Measurements from ENCODE around the gene NFAM1. TPM values are rescaled to one million over a fixed set of nuclear protein-coding genes. Genes with fewer than 3 reads are reported as not detected.

Gene NFAM1
- total RNA-seq, 1 donor = under 0.01 TPM

GRCh38 chr22:42379966-42380537 is 52.2 kb downstream of the NFAM1 start:
- TF ChIP-seq, protein P1, sequence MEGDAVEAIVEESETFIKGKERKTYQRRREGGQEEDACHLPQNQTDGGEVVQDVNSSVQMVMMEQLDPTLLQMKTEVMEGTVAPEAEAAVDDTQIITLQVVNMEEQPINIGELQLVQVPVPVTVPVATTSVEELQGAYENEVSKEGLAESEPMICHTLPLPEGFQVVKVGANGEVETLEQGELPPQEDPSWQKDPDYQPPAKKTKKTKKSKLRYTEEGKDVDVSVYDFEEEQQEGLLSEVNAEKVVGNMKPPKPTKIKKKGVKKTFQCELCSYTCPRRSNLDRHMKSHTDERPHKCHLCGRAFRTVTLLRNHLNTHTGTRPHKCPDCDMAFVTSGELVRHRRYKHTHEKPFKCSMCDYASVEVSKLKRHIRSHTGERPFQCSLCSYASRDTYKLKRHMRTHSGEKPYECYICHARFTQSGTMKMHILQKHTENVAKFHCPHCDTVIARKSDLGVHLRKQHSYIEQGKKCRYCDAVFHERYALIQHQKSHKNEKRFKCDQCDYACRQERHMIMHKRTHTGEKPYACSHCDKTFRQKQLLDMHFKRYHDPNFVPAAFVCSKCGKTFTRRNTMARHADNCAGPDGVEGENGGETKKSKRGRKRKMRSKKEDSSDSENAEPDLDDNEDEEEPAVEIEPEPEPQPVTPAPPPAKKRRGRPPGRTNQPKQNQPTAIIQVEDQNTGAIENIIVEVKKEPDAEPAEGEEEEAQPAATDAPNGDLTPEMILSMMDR (IDR thresholded peaks at IDR 0.05; ENCODE audit: extremely low read depth, low read depth, low read length) = no peak
- no peaks in the 10 kb centered on the region for H3K36me3 ChIP-seq (ENCODE audit: insufficient read depth, low read length)
- H2AFZ ChIP-seq (ENCODE audit: low read length) = no peak overlapping the region
- no peaks in the 10 kb centered on the region for H4K20me1 ChIP-seq (ENCODE audit: insufficient read depth, low read length)
- H3K27ac ChIP-seq (ENCODE audit: low read depth, low read length) = no peak overlapping the region
- no peaks in the 10 kb centered on the region for H3K27me3 ChIP-seq (ENCODE audit: insufficient read depth, low read length)
- H3K4me2 ChIP-seq (ENCODE audit: insufficient read depth, low read length) = no peak overlapping the region
- no peak overlapping the region for H3K4me3 ChIP-seq (ENCODE audit: insufficient read depth, low read length)
- no peaks in the 10 kb centered on the region for H3K79me2 ChIP-seq (ENCODE audit: insufficient read depth, low read length)
- no peaks in the 10 kb centered on the region for H3K9me3 ChIP-seq (ENCODE audit: low read depth, low read length)
- H3K4me1 ChIP-seq (ENCODE audit: insufficient read depth, low read length) = no peaks in the 10 kb centered on the region
- no peak for DNase-seq (ENCODE audit: insufficient read length, low spot score, missing footprints)

DNA sequence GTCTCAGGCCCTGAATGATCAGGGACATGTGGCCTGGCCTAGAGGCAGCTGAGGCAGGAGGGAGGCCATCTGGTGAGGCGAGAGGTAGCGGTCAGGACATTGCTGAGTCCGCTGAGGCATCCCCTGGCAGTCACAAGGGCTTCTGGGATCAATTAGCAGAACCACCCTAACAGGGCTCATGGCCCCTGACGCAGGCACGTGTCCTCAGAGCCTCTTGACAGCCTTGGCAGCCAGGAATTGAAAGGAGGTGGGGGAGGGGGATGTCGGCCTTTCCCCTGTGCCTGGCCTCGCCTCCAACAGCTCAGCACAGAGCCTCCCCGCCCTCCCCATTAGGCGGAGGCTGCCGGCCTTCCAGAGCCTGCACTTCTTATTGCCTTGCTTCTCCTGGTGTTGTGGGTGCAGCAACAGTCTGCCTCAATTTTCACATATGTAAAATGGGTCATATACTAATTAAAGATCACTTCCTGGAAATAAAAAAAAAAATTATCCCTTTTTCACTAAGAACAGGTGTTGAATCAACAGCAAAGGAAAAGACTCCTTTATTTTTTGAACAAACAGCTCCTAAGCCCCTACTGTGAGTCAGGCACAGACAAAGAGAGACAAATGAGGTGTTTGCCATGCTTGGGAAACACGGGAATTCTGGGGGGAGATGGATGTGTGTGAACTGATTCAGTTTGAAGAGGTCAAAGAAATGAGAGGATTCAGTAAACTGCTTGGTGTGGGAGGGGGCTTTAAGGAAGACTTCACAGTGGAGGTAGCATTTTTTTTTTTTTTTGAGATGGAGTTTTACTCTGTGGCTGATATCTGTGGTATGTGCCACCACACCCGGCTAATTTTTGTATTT is 55.3 kb downstream of the NFAM1 start:
- no peak for DNase-seq (ENCODE audit: insufficient read length, low spot score, missing footprints)
- Histone ChIP-seq H2AFZ (ENCODE audit: low read length) (no peak overlapping the region), H4K20me1 (ENCODE audit: insufficient read depth, low read length) (no peaks in the 10 kb centered on the region), H3K4me3 (ENCODE audit: insufficient read depth, low read length) (no peak overlapping the region), H3K9me3 (ENCODE audit: low read depth, low read length) (no peaks in the 10 kb centered on the region), H3K27ac (ENCODE audit: low read depth, low read length) (no peak overlapping the region), H3K79me2 (ENCODE audit: insufficient read depth, low read length) (no peaks in the 10 kb centered on the region), H3K27me3 (ENCODE audit: insufficient read depth, low read length) (no peaks in the 10 kb centered on the region), H3K36me3 (ENCODE audit: insufficient read depth, low read length) (no peaks in the 10 kb centered on the region), H3K4me1 (ENCODE audit: insufficient read depth, low read length) (no peaks in the 10 kb centered on the region), H3K4me2 (ENCODE audit: insufficient read depth, low read length) (no peak overlapping the region)
- TF ChIP-seq, protein P1 (IDR thresholded peaks at IDR 0.05; ENCODE audit: extremely low read depth, low read depth, low read length) = no peak

DNA sequence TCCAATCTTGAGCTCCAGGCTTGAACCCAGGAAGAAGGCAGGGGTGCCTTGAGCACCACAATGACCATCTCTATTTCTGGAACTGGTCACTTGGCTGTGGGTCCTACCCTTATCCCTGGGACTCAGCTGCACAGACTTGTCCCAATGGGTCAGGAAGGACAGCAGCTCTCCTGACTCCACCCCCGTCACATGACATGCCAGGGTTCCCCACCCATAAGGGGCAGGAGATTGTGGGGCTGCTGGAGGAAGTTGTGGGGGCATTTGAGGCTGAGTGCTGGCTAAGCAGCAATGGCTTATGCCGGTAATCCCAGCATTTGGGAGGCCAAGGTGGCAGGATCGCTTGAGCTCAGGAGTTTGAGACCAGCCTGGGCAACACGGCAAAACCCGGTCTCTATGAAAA is 56.2 kb downstream of the NFAM1 start:
- Histone ChIP-seq H3K36me3 (ENCODE audit: insufficient read depth, low read length) (no peaks in the 10 kb centered on the region), H3K27me3 (ENCODE audit: insufficient read depth, low read length) (no peaks in the 10 kb centered on the region), H3K4me2 (ENCODE audit: insufficient read depth, low read length) (no peak overlapping the region), H4K20me1 (ENCODE audit: insufficient read depth, low read length) (no peaks in the 10 kb centered on the region), H3K79me2 (ENCODE audit: insufficient read depth, low read length) (no peaks in the 10 kb centered on the region), H3K9me3 (ENCODE audit: low read depth, low read length) (no peaks in the 10 kb centered on the region), H3K27ac (ENCODE audit: low read depth, low read length) (no peak overlapping the region), H3K4me3 (ENCODE audit: insufficient read depth, low read length) (no peak overlapping the region), H2AFZ (ENCODE audit: low read length) (no peak overlapping the region), H3K4me1 (ENCODE audit: insufficient read depth, low read length) (no peaks in the 10 kb centered on the region)
- DNase-seq (ENCODE audit: insufficient read length, low spot score, missing footprints) = no peak
- TF ChIP-seq, protein P1 (IDR thresholded peaks at IDR 0.05; ENCODE audit: extremely low read depth, low read depth, low read length) = no peak

- Histone ChIP-seq H2AFZ (ENCODE audit: low read length) (no peak overlapping the region), H3K36me3 (ENCODE audit: insufficient read depth, low read length) (no peaks in the 10 kb centered on the region), H3K79me2 (ENCODE audit: insufficient read depth, low read length) (no peaks in the 10 kb centered on the region), H3K9me3 (ENCODE audit: low read depth, low read length) (no peaks in the 10 kb centered on the region), H3K4me2 (ENCODE audit: insufficient read depth, low read length) (no peak overlapping the region), H3K4me1 (ENCODE audit: insufficient read depth, low read length) (peaks cover 10% of the 10 kb centered on the region), H4K20me1 (ENCODE audit: insufficient read depth, low read length) (no peaks in the 10 kb centered on the region), H3K27ac (ENCODE audit: low read depth, low read length) (no peak overlapping the region), H3K27me3 (ENCODE audit: insufficient read depth, low read length) (peaks cover 13% of the 10 kb centered on the region), H3K4me3 (ENCODE audit: insufficient read depth, low read length) (no peak overlapping the region)
- no peak for DNase-seq (ENCODE audit: insufficient read length, low spot score, missing footprints)
- TF ChIP-seq, protein P1 (IDR thresholded peaks at IDR 0.05; ENCODE audit: extremely low read depth, low read depth, low read length) = no peak
These were observed 59.2 kb downstream of the NFAM1 start for GRCh38 chr22:42372976-42373375.
